Central memory CD8-positive, alpha-beta T cell (primary cell): ENCODE results near the gene TUBB2B.
A peak's percentile ranks its signal among the peaks of the same experiment; 100 is the strongest.
"Not testable (repeated sequence)": the region's sequence is repeated elsewhere in the genome, so short reads cannot be mapped to it uniquely, and the experiment has no call there.

Source experiments
- ATAC-seq: fragments of 150-1000 bp; cut with Tn5 transposase; replicated peaks from 2 replicates; pipeline ENCODE4 v1.10.0; 2022; ENCODE audit warnings: mild to moderate bottlenecking, moderate FRiP score, moderate number of reproducible peaks; ENCODE audit not compliant: poor library complexity, severe bottlenecking; ENCODE audit errors: extremely low read depth
- DNase-seq, 2 donors: peaks; one replicate each; pipeline ENCODE4 v3.0.0; 2021; ENCODE audit warnings: low spot score in 2 of 2
- H3K27ac Mint-ChIP-seq: one replicate; pipeline ENCODE4 v1.8.0; 2022; ENCODE audit warnings: low read depth, mild to moderate bottlenecking, moderate library complexity, mixed read lengths
- H3K27me3 Mint-ChIP-seq: one replicate; pipeline ENCODE4 v1.8.0; 2022; ENCODE audit warnings: mixed read lengths
- H3K36me3 Mint-ChIP-seq: one replicate; pipeline ENCODE4 v1.8.0; 2022; ENCODE audit warnings: mild to moderate bottlenecking, moderate library complexity, mixed read lengths; ENCODE audit not compliant: insufficient read depth
- H3K4me1 Mint-ChIP-seq: one replicate; pipeline ENCODE4 v1.8.0; 2022; ENCODE audit warnings: mixed read lengths
- H3K4me3 Mint-ChIP-seq: one replicate; pipeline ENCODE4 v1.8.0; 2022; ENCODE audit warnings: mild to moderate bottlenecking, moderate library complexity, mixed read lengths
- H3K9me3 Mint-ChIP-seq: one replicate; pipeline ENCODE4 v1.8.0; 2022; ENCODE audit warnings: mixed read lengths

Gene TUBB2B

GRCh38 chr6:3252369-3252768 lies 24.9 kb upstream of the TUBB2B start:
- Mint-ChIP-seq H3K9me3 (no peaks in the 10 kb centered on the region), H3K27ac (no peak overlapping the region), H3K27me3 (peaks cover 48% of the 10 kb centered on the region), H3K4me3 (no peak overlapping the region), H3K36me3 (peaks cover 1% of the 10 kb centered on the region), H3K4me1 (peaks cover 6% of the 10 kb centered on the region)
- ATAC-seq (no peak), DNase-seq (no peak)

DNA sequence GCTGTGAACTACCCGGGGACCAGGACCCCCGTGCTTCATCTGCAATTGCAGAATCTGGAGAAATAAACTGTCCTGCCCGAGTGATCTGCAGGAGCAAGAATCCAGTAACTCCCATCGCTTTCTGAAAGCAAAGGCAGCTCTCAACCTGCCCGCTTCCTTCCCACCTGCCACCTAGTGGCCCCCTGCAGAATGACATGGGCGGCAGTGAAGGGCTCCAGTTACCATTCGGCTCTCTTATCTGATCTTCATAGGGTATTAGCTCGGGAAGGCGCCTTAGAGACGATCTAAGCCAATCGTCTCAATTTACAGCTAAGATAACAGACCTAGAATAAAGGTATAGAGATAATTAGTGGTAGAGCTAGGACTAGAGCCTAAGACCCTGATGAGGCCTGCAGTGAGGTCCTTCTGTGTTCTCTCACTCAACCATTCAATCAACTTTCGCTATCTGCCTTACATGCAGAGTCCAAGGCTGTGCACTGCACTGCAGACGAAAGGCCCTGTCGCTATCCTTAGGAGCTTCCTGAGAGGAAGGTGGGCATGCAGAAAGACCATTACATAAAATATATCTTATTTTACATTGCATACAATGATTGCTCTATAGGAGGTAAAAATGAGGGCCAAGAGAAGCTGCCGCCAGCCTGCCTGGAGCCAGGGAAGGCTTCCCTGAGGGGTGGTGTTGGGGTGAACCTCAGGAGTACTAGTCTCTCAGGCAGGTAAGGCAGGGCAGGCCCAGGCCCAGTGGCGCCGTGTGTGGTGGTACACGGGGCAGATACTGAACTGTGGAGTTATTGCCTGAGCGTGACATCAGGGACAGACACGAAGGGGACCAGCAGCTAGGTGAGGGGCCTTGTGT lies 24.2 kb upstream of the TUBB2B start:
- Mint-ChIP-seq H3K27ac (no peak overlapping the region), H3K4me3 (no peak overlapping the region), H3K36me3 (peaks cover 1% of the 10 kb centered on the region), H3K4me1 (peaks cover 6% of the 10 kb centered on the region), H3K9me3 (no peaks in the 10 kb centered on the region), H3K27me3 (peaks cover 51% of the 10 kb centered on the region)
- ATAC-seq = peak; percentile 85
- peak; percentile 65 to 73 for DNase-seq

DNA sequence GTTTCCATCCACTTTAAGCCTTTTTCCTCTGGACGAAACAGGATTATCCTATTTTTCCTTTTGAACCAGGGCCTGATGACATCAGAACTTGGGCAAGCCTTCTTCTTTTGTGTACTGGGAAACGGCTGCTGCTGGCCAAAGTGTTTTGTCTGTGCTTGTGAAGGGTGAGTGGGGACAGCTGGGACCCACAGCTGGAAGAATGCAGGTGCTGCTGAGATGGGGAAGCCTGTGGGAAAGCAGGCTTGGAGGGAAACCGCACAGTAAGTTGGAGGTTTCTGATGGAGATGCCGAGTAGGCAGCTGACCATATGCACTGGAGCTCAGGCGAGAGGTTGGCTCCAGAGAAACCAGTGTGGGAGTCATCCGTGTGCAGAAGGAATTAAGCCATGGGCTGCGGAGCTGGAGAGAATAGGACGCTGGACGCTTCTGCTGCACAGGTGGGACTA lies 22.8 kb upstream of the TUBB2B start:
- peaks cover 1% of the 10 kb centered on the region for H3K36me3 Mint-ChIP-seq
- peaks cover 6% of the 10 kb centered on the region for H3K4me1 Mint-ChIP-seq
- no peak for ATAC-seq
- peak overlapping the region; percentile 56 for H3K27ac Mint-ChIP-seq
- DNase-seq = no peak
- H3K27me3 Mint-ChIP-seq = peaks cover 55% of the 10 kb centered on the region
- H3K9me3 Mint-ChIP-seq = no peaks in the 10 kb centered on the region
- H3K4me3 Mint-ChIP-seq = no peak overlapping the region

GRCh38 chr6:3249821-3250220 lies 22.4 kb upstream of the TUBB2B start:
- Mint-ChIP-seq H3K36me3 (peaks cover 1% of the 10 kb centered on the region), H3K9me3 (no peaks in the 10 kb centered on the region), H3K27me3 (peaks cover 55% of the 10 kb centered on the region), H3K4me3 (no peak overlapping the region), H3K4me1 (peaks cover 6% of the 10 kb centered on the region), H3K27ac (no peak overlapping the region)
- DNase-seq (no peak), ATAC-seq (no peak)

DNA sequence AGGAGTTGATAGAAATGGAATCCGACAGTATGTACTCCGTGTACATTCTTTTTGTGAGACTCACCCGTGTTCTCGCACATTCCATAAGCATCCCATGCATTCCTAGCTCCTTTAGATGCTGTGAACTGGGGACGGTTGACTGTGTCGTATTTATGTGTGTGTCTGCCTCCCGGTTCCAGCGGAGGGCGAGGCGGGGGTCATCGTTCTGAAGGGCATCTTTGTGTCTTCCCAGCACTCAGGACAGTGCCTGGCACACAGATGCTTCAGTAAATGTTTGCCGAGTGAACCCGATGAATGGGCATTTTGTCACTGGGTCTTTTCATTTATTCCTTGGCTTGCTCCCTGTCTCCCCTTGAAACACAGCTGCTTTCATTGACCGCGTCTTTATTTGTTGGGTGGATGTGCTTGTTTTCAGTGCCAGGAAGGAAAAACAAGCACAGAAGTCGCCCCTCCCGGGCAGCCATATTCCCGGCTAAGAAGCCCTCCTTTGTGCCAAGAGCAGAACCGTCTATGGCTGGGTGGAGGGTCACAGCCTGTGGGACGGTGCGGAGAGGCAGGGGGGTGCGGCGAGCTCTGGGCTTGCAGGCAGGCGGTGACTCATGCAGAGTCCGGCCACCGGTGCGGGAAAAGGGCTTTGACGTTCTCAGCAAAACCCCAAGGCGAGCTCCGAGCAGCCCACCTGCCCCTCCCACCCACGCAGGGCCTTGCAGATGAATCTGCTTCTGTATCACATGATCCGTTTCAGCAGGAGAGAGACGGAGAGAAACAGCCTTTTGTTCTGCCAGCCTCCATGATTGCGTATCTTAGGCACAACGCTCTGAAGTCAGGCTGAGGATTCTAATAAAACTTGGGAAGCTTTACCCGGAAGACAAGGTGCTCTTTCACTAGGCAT lies 20.0 kb upstream of the TUBB2B start:
- H3K4me1 Mint-ChIP-seq = peaks cover 6% of the 10 kb centered on the region
- no peak overlapping the region for H3K27ac Mint-ChIP-seq
- peaks cover 75% of the 10 kb centered on the region for H3K27me3 Mint-ChIP-seq
- DNase-seq (no peak), ATAC-seq (no peak)
- no peaks in the 10 kb centered on the region for H3K9me3 Mint-ChIP-seq
- peaks cover 1% of the 10 kb centered on the region for H3K36me3 Mint-ChIP-seq
- no peak overlapping the region for H3K4me3 Mint-ChIP-seq

GRCh38 chr6:3245216-3245615 lies 17.8 kb upstream of the TUBB2B start:
- Mint-ChIP-seq H3K4me3 (no peak overlapping the region), H3K9me3 (no peaks in the 10 kb centered on the region), H3K36me3 (no peaks in the 10 kb centered on the region), H3K27me3 (peaks cover 83% of the 10 kb centered on the region), H3K27ac (no peak overlapping the region), H3K4me1 (no peaks in the 10 kb centered on the region)
- no peak for ATAC-seq
- DNase-seq = no peak

GRCh38 chr6:3244832-3245161 lies 17.3 kb upstream of the TUBB2B start:
- not testable (repeated sequence) for H3K27ac Mint-ChIP-seq, DNase-seq, H3K36me3 Mint-ChIP-seq, H3K4me1 Mint-ChIP-seq, ATAC-seq, H3K4me3 Mint-ChIP-seq, H3K9me3 Mint-ChIP-seq
- peaks cover 83% of the 10 kb centered on the region for H3K27me3 Mint-ChIP-seq

DNA sequence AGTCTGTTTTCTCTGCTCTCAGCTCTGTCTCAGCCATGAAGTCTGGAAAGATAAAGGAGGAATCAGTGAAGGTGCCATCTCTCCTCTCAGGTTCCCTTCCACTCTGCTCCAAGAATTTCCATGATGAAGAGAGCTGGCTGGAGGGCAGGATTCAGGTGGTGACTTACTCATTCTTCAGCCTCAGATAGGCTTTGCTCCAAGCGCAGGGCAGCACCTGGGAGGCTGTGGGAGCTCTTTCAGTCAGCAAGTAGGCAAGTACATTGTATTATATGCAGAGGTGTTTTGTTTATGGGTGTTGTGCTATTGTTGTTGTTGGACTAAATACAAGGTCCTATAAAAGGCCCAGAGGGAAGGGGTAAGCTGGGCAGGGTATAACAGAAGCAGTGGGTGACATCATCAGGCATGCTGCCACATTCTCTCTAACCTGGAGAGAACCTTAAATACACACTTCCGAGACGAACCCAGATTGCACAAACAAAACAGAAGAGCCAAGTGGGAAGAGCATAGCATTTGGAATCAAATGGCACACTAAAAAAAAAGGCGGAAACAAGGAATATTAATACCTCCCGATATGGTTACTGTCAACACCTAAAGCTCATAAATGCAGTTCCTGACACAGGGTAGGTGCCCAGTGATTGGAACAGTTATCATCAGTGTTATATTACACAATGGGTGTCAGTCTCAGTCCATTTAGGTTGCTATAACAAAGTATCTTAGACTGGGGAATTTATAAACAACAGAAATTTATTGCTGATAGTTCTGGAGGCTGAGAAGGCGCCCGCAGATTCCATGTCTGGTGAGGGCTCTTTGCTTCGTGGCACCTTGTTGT lies 16.8 kb upstream of the TUBB2B start:
- Mint-ChIP-seq H3K27me3 (peaks cover 83% of the 10 kb centered on the region), H3K4me1 (no peaks in the 10 kb centered on the region)

DNA sequence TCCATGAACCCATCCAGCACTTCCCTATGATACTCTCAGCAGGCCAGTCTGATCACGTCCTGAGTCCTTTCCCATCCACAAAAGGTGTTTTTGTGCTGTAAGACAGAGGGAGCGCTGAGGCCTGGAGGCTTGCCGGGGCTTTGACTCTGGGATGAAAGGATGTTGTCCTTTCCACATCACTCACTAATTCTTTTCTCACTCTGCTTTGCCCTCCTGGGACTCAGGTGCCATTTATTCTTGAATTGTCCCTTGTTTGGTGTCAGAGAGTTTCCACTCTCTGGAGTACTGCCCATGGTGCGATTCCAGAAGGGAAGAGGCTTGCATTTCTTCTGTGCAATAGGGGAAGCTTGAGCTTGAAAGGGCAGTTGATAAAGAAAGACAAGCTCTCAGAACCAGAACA lies 15.3 kb upstream of the TUBB2B start:
- H3K27ac Mint-ChIP-seq = no peak overlapping the region
- DNase-seq = no peak
- peaks cover 86% of the 10 kb centered on the region for H3K27me3 Mint-ChIP-seq
- H3K4me1 Mint-ChIP-seq = no peaks in the 10 kb centered on the region
- H3K4me3 Mint-ChIP-seq = no peak overlapping the region
- no peaks in the 10 kb centered on the region for H3K36me3 Mint-ChIP-seq
- no peak for ATAC-seq
- H3K9me3 Mint-ChIP-seq = no peaks in the 10 kb centered on the region

More for the DNA sequence above, 16.8 kb upstream of the TUBB2B start:
- Mint-ChIP-seq H3K9me3 (no peaks in the 10 kb centered on the region), H3K4me3 (no peak overlapping the region), H3K27ac (no peak overlapping the region), H3K36me3 (no peaks in the 10 kb centered on the region)
- DNase-seq (no peak), ATAC-seq (no peak)

GRCh38 chr6:3241745-3242144 lies 14.3 kb upstream of the TUBB2B start:
- H3K27me3 Mint-ChIP-seq = peaks cover 86% of the 10 kb centered on the region
- H3K36me3 Mint-ChIP-seq, ATAC-seq, H3K27ac Mint-ChIP-seq, DNase-seq, H3K4me3 Mint-ChIP-seq, H3K4me1 Mint-ChIP-seq, H3K9me3 Mint-ChIP-seq: not testable (repeated sequence)

DNA sequence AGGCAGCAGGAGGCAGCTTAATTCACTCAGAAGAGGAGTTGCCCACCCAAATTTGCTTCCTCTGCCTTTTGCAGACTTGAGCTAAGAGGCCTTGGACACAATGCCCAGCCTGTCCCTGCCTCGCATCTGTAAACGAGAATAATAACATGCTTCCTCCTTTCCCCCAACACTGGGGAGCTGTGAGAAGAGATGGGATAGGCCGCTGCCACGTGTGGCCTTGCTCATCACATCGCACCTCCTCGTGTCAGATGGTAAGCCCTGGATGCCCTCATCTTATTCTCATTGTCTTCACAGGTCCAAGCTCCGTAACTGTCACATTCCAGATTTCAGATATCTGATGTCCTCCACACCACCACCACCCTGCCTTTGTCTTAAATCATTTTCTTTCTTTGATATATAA lies 13.1 kb upstream of the TUBB2B start:
- no peaks in the 10 kb centered on the region for H3K4me1 Mint-ChIP-seq
- H3K27me3 Mint-ChIP-seq = peaks cover 88% of the 10 kb centered on the region
- DNase-seq (no peak), ATAC-seq (no peak)
- H3K9me3 Mint-ChIP-seq = no peaks in the 10 kb centered on the region
- H3K4me3 Mint-ChIP-seq = no peak overlapping the region
- no peaks in the 10 kb centered on the region for H3K36me3 Mint-ChIP-seq
- no peak overlapping the region for H3K27ac Mint-ChIP-seq

GRCh38 chr6:3239110-3239830 lies 11.8 kb upstream of the TUBB2B start:
- Mint-ChIP-seq H3K36me3 (no peaks in the 10 kb centered on the region), H3K27me3 (peaks cover 96% of the 10 kb centered on the region), H3K9me3 (no peaks in the 10 kb centered on the region), H3K27ac (no peak overlapping the region), H3K4me3 (no peak overlapping the region), H3K4me1 (no peaks in the 10 kb centered on the region)
- no peak for ATAC-seq
- DNase-seq = no peak
